ENCODE results near the gene MEIOB. TPM values are rescaled to one million over a fixed set of nuclear protein-coding genes. Genes with fewer than 3 reads are reported as not detected.

MEIOB gene
- total RNA-seq, 1 donor from 2014 or later, result 3.7 TPM

DNA sequence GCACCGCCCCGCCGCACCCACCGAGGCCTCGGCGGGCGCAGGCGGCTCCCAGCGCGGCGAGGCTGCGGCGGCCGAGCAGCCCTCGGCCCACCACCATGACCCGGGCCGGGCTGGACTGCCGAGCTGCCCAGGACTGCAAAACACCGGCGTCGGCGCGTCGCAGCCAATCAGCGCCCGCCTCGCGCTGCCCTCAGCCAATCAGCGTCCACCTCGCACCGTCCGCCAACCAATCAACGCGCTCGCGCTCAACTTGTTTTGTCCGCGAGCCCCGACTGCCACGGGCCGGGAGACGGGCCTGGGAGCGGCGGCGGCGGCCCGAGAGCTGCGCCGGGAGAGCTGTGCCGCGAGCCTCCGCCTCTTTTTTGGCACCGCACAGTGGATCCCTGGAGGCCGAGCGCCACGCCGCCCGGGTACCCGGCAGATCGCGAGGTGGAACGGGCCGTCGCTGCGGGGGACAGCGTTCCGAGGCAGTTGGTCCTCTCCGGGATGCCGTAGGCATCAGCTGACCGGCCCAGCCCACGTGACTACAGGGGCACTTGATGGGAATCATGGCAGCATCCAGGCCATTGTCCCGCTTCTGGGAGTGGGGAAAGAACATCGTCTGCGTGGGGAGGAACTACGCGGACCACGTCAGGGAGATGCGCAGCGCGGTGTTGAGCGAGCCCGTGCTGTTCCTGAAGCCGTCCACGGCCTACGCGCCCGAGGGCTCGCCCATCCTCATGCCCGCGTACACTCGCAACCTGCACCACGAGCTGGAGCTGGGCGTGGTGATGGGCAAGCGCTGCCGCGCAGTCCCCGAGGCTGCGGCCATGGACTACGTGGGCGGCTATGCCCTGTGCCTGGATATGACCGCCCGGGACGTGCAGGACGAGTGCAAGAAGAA lies 45.0 kb downstream of the MEIOB start, which contains the start of the genes FAHD1 and HAGH:
FAHD1 (plus strand) TSS at position 516 of the 883 bp plus-strand sequence; CDS start at position 549, 33 bp downstream.
HAGH (minus strand) TSS at position 135 of the 883 bp plus-strand sequence; CDS start at position 97, 38 bp downstream.
- peaks cover 28% of the 10 kb centered on the region for H3K79me2 ChIP-seq (ENCODE audit: low read depth)
- Mint-ChIP-seq H3K9me3 (no peaks in the 10 kb centered on the region), H3K4me3 (peak within 1 kb of the TSS; percentile 95), H3K4me1 (peaks cover 24% of the 10 kb centered on the region), H3K27me3 (ENCODE audit: insufficient read depth, low read depth) (peaks cover 5% of the 10 kb centered on the region), H3K27ac (peak within 1 kb of the TSS; percentile 75), H3K36me3 (peaks cover 1% of the 10 kb centered on the region)
- no peaks in the 10 kb centered on the region for H3K9me3 ChIP-seq (ENCODE audit: low read depth)
- H3K4me2 ChIP-seq, result peak within 1 kb of the TSS; percentile 95
- H4K20me1 ChIP-seq (ENCODE audit: low read depth), result peaks cover 24% of the 10 kb centered on the region
- H3K4me3 ChIP-seq, result peak within 1 kb of the TSS; percentile 73
- no peaks in the 10 kb centered on the region for H3K36me3 ChIP-seq
- TF ChIP-seq, protein P1, sequence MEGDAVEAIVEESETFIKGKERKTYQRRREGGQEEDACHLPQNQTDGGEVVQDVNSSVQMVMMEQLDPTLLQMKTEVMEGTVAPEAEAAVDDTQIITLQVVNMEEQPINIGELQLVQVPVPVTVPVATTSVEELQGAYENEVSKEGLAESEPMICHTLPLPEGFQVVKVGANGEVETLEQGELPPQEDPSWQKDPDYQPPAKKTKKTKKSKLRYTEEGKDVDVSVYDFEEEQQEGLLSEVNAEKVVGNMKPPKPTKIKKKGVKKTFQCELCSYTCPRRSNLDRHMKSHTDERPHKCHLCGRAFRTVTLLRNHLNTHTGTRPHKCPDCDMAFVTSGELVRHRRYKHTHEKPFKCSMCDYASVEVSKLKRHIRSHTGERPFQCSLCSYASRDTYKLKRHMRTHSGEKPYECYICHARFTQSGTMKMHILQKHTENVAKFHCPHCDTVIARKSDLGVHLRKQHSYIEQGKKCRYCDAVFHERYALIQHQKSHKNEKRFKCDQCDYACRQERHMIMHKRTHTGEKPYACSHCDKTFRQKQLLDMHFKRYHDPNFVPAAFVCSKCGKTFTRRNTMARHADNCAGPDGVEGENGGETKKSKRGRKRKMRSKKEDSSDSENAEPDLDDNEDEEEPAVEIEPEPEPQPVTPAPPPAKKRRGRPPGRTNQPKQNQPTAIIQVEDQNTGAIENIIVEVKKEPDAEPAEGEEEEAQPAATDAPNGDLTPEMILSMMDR (IDR thresholded peaks at IDR 0.05), result no peak
- TF ChIP-seq EZH2 (IDR thresholded peaks at IDR 0.05) (no peak), EZH2phosphoT487 (IDR thresholded peaks at IDR 0.05) (no peak)
- H3K27me3 ChIP-seq, result no peaks in the 10 kb centered on the region
- peak within 1 kb of the TSS; percentile 82 for H2AFZ ChIP-seq (replicated peaks)
- DNase-seq (ENCODE audit: low spot score), result peak; percentile 96
- peaks cover 19% of the 10 kb centered on the region for H3F3A ChIP-seq (ENCODE audit: low read depth)
- H3K9ac ChIP-seq, result peak within 1 kb of the TSS; percentile 53
- H3K27ac ChIP-seq, result no peak within 1 kb of the TSS
- peaks cover 15% of the 10 kb centered on the region for H3K4me1 ChIP-seq

DNA sequence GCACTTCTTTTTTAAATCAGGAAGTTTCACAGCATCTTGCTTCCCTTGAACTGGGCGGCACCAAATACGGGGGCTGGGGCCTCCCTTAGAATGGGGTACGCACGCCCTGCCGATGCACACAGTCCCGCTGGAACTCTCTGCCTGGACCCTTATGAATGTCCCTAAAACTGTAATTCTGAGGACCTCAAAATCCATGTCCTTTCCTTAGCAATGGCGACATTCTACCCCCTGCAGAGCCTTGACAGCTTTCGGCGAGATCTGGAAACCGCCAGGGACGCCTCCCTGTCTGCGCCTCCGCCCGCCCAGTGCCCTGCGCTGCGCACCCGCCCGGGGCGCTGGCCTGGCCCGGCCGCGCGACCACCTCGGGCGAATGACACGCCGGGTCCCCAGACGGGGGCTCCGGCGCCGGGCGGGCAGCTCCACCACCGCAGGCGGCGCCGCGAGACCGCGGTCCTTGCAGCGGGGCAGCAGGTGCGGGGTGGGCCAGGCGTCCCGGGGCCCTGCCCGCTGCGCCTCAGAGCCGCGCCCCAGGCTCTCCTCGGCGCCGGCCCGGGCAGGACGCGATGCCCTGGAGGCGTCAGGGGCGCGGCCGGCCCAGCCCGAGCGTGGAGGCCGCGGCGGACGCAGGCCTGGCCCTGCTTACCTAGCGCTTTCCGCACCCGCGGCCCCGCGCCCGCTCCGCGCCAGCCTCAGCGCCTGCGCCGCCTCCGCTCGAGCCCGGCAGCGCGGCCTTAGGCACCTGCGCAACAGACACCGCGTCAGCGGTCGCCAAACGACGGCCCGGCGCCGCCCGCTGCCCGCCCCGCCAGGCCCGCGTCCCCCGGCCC lies 45.9 kb downstream of the MEIOB start:
- Mint-ChIP-seq H3K36me3 (peaks cover 1% of the 10 kb centered on the region), H3K27ac (no peak overlapping the region), H3K4me1 (peaks cover 24% of the 10 kb centered on the region), H3K9me3 (no peaks in the 10 kb centered on the region), H3K4me3 (peak overlapping the region; percentile 87), H3K27me3 (ENCODE audit: insufficient read depth, low read depth) (peaks cover 5% of the 10 kb centered on the region)
- H2AFZ ChIP-seq (replicated peaks), result peak overlapping the region; percentile 22
- no peaks in the 10 kb centered on the region for H3K36me3 ChIP-seq
- H3K79me2 ChIP-seq (ENCODE audit: low read depth), result peaks cover 28% of the 10 kb centered on the region
- H3K9me3 ChIP-seq (ENCODE audit: low read depth), result no peaks in the 10 kb centered on the region
- peaks cover 24% of the 10 kb centered on the region for H4K20me1 ChIP-seq (ENCODE audit: low read depth)
- H3K27me3 ChIP-seq, result no peaks in the 10 kb centered on the region
- H3F3A ChIP-seq (ENCODE audit: low read depth), result peaks cover 19% of the 10 kb centered on the region
- peak overlapping the region; percentile 93 for H3K4me2 ChIP-seq
- TF ChIP-seq EZH2phosphoT487 (IDR thresholded peaks at IDR 0.05) (no peak), EZH2 (IDR thresholded peaks at IDR 0.05) (no peak)
- TF ChIP-seq, protein P1 (IDR thresholded peaks at IDR 0.05), result peak; percentile 24
- H3K4me1 ChIP-seq, result peaks cover 15% of the 10 kb centered on the region
- H3K27ac ChIP-seq, result no peak overlapping the region
- H3K9ac ChIP-seq, result peak overlapping the region; percentile 15
- peak; percentile 91 for DNase-seq (ENCODE audit: low spot score)
- H3K4me3 ChIP-seq, result peak overlapping the region; percentile 73

DNA sequence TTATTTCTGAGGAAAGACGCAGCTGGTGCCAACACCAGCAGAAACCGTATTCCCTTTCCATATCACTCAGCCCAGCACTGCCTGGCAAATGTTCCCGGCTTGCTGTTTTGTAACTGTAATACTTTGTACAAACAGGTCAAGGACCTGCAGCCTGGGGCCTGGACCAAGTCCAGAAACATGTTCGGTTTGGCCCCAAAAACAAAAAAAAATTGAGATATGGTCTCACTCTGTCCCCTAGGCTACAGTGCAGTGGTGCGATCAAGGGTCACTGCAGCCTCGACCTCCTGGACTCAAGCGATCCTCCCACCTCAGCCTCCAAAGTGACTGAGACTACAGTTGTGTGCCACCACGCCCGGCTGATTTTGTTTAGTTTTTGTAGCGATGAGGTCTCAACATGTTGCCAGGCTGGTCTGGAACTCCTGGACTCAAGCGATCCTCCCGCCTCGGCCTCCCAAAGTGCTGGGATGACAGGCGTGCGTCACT lies 46.5 kb downstream of the MEIOB start:
- DNase-seq (ENCODE audit: low spot score), result no peak
- peak overlapping the region; percentile 93 for H3K4me2 ChIP-seq
- H3K4me3 Mint-ChIP-seq, result peak overlapping the region; percentile 87
- no peaks in the 10 kb centered on the region for H3K27me3 ChIP-seq
- H3K9ac ChIP-seq, result no peak overlapping the region
- no peak overlapping the region for H3K27ac Mint-ChIP-seq
- peaks cover 24% of the 10 kb centered on the region for H4K20me1 ChIP-seq (ENCODE audit: low read depth)
- H3K9me3 Mint-ChIP-seq, result no peaks in the 10 kb centered on the region
- peaks cover 28% of the 10 kb centered on the region for H3K79me2 ChIP-seq (ENCODE audit: low read depth)
- peaks cover 18% of the 10 kb centered on the region for H3F3A ChIP-seq (ENCODE audit: low read depth)
- H2AFZ ChIP-seq (replicated peaks), result no peak overlapping the region
- H3K36me3 Mint-ChIP-seq, result peaks cover 1% of the 10 kb centered on the region
- no peaks in the 10 kb centered on the region for H3K36me3 ChIP-seq
- TF ChIP-seq, protein P1 (IDR thresholded peaks at IDR 0.05), result no peak
- TF ChIP-seq EZH2 (IDR thresholded peaks at IDR 0.05) (peak; percentile 5), EZH2phosphoT487 (IDR thresholded peaks at IDR 0.05) (no peak)
- no peak overlapping the region for H3K27ac ChIP-seq
- peaks cover 24% of the 10 kb centered on the region for H3K4me1 Mint-ChIP-seq
- no peaks in the 10 kb centered on the region for H3K9me3 ChIP-seq (ENCODE audit: low read depth)
- peak overlapping the region; percentile 73 for H3K4me3 ChIP-seq
- peaks cover 5% of the 10 kb centered on the region for H3K27me3 Mint-ChIP-seq (ENCODE audit: insufficient read depth, low read depth)
- H3K4me1 ChIP-seq, result peaks cover 15% of the 10 kb centered on the region
